ENCODE data around the gene MICA.

DNA sequence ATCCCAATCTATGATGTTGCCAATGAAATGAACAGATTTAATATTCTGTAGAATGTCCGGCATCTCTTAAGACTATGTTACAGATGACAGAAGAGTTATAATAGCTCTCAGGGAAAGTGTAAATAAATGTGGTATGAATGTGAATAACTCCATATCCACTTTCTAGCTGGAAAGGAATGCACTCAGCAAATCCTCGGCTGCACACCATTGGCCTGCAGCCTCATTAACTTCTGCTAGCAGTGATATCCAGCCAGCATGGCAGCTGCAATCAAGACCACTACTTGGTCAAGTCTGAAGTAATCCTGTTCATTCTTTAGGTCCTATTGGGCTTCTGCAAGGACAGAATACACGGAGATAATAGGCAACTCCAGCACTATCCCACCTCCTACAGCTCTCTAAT is 17.3 kb upstream of the MICA start:
- TF ChIP-seq EZH2phosphoT487 (IDR thresholded peaks at IDR 0.05; ENCODE audit: insufficient read depth, low read depth) (no peak), EZH2 (IDR thresholded peaks at IDR 0.05; ENCODE audit: insufficient read depth, poor library complexity, severe bottlenecking) (no peak)
